Activated CD8-positive, alpha-beta T cell treated with anti-CD3 and anti-CD28 coated beads, Interleukin-2, amount 10 ng/mL, durations not matched to agents 7 days and 5 days (primary cell): ENCODE data around the gene PNKD. TPM values are rescaled to one million over a fixed set of nuclear protein-coding genes. Genes with fewer than 3 reads are reported as not detected.

Experiments
- ATAC-seq: fragments of 150-1000 bp; cut with Tn5 transposase; one replicate; pipeline ENCODE4 v1.10.0; 2021; ENCODE audit warnings: moderate library complexity
- CTCF ChIA-PET: fragments of 350-600 bp; sonication (Branson Sonifier 250); formaldehyde crosslinking; loops from one replicate; lab custom pipeline; 2021; ENCODE audit warnings: antibody characterized with exemption; lab: Charles Lee
- POLR2A ChIA-PET: fragments of 350-600 bp; sonication (Branson Sonifier 250); formaldehyde crosslinking; loops from one replicate; lab custom pipeline; 2021; ENCODE audit warnings: antibody characterized with exemption; lab: Charles Lee
- DNase-seq: peaks from one replicate; pipeline ENCODE4 v3.0.0-alpha.2; 2020
- H3K27ac Mint-ChIP-seq: one replicate; pipeline ENCODE4 v1.8.0; 2021; ENCODE audit warnings: mild to moderate bottlenecking, mixed read lengths
- H3K27me3 Mint-ChIP-seq: one replicate; pipeline ENCODE4 v1.8.0; 2021; ENCODE audit warnings: low read depth, mixed read lengths
- H3K36me3 Mint-ChIP-seq: one replicate; pipeline ENCODE4 v1.8.0; 2021; ENCODE audit warnings: low read depth, mixed read lengths
- H3K4me1 Mint-ChIP-seq: one replicate; pipeline ENCODE4 v1.8.0; 2021; ENCODE audit warnings: low read depth, mixed read lengths
- H3K4me3 Mint-ChIP-seq: one replicate; pipeline ENCODE4 v1.8.0; 2021; ENCODE audit warnings: mild to moderate bottlenecking, mixed read lengths
- H3K9me3 Mint-ChIP-seq: one replicate; pipeline ENCODE4 v1.8.0; 2022; ENCODE audit warnings: mixed read lengths; ENCODE audit not compliant: insufficient read depth
- total RNA-seq, 2 experiments: library from RNA; stranded (reverse); gene quantifications; one replicate each; pipeline ENCODE4 v1.2.3, GENCODE V29; 2021

PNKD gene
- total RNA-seq, 2 experiments from 2014 or later: 36.7 to 37.6 TPM

DNA sequence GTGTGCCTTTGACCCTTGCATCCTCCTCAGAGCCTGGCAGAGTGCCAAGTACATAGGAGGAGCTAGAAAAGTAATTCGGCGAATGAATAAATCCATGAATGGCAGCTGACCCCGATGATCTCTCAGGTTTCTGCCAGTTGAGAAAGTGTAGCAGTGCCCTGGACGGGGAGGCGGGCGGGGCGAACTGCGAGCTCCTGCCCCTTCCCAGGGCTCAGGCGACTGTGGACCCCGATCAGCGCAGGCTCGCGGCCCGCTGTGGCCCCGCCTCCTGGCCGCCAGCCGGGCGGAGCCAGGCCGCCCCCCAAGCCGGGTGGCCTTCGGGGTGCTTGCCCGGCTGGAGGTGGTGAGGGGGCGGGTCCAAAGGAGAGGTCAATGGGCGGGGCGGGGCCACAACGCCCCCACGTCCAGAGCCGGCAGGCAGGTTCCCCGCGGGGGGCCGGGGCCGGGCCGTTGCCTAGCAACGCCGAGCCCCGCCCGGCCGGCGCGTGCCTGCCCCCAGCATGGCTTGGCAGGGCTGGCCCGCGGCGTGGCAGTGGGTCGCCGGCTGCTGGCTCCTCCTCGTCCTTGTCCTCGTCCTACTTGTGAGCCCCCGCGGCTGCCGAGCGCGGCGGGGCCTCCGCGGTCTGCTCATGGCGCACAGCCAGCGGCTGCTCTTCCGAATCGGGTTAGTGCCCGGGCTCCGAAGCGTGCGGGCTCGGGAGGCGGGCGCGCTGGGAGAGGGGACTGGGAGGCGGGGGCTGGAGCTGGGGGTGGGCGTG is 52.6 kb downstream of the PNKD start:
- H3K9me3 Mint-ChIP-seq: no peaks in the 10 kb centered on the region
- H3K27ac Mint-ChIP-seq: no peak overlapping the region
- no peaks in the 10 kb centered on the region for H3K36me3 Mint-ChIP-seq
- ChIA-PET CTCF (interaction anchor here (2.2 to 2.4 kb wide), 2 partner anchors 21 to 33 kb away, joined by 6 to 12 read pairs; partner anchors contain the start of gene CATIP), POLR2A (no interaction called here)
- ATAC-seq: peak; percentile 82
- H3K4me3 Mint-ChIP-seq: peak overlapping the region; percentile 70
- peaks cover 23% of the 10 kb centered on the region for H3K4me1 Mint-ChIP-seq
- H3K27me3 Mint-ChIP-seq: peaks cover 14% of the 10 kb centered on the region
- peak; percentile 38 for DNase-seq

DNA sequence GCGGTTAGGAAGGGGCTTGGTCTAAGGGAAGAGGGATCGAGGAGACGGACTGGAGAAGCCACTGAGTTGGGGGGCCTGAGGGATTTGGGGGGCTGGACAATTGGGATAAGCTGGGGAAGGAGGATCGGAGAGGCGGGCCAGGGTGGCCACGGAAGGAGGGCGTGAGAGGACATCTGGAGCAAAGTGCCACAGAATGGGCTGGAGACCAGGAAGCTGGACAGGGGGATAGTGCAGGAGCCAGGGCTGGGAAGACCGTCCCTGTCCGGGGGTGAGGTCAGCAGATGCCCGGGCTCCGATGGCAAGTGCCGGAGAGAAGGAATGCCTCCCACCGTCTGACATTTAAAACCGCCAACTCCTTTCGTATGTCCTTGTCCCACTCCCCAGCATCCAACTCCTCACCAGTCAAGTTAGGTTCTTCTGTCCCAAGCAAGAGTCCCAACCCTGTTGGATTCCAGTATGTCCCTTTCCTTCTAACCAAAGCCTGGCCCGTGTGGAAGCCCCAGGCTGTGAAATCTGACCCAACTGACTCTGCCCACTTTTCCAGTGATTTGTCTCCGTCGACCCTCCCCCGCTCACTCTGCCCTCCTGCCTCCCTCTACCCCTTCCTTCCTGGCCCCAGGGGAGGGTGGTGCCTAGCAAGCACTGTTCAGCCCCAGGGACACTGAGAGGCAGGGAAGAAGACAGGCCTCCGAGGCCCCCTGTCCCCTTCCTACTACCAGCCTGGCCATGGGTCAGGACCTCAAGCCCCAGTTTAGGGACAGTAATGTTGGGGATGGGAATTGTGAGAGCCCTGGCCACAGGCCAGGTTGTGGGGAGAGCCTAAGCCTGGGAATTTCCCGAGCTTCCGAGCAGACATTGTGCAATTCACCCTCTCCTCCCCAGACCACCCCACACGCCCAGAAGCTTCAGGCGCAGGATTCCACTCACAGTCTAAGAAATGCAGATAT is 53.5 kb downstream of the PNKD start:
- no peak for DNase-seq
- Mint-ChIP-seq H3K9me3 (no peaks in the 10 kb centered on the region), H3K27me3 (peaks cover 14% of the 10 kb centered on the region), H3K4me1 (peaks cover 23% of the 10 kb centered on the region), H3K36me3 (no peaks in the 10 kb centered on the region), H3K4me3 (peak overlapping the region; percentile 70), H3K27ac (peak overlapping the region; percentile 3)
- POLR2A ChIA-PET: no interaction called here
- CTCF ChIA-PET: interaction anchor here (2.2 kb wide), 1 partner anchor 22 kb away, joined by 6 read pairs; no protein-coding TSS in a partner anchor
- no peak for ATAC-seq

DNA sequence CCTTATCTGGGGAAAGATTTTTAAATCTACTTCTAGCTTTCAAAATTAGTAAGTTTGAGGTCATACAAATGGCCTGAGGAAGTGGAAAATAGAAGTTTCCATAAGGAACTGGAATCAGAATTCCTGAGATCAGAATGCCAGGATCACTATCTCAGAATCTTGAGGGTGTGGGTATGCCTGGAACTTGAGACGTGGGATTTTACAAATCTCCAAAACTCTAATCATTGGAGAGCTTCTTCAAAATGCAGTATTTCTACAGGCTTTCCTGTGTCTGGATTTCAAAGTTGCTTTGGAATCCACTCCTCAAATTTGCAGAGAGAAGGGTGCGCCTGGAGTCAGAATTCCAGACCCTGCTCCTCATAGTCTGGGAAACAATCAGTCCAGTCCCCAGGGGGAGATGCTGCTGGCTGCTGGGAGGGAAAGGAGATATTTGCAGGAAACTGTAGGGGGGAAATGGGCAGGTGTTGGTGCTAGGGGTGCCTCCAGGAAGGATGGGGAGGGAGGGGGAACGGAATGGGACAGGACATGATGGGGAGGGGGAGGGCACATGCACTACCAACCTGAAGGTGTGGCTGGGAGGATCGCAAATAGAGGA is 55.3 kb downstream of the PNKD start:
- peaks cover 23% of the 10 kb centered on the region for H3K4me1 Mint-ChIP-seq
- H3K9me3 Mint-ChIP-seq: no peaks in the 10 kb centered on the region
- CTCF ChIA-PET: interaction anchor here (1.3 to 1.6 kb wide), 2 partner anchors 24 to 30 kb away, joined by 3 read pairs; no protein-coding TSS in a partner anchor
- POLR2A ChIA-PET: interaction anchor here (0.6 kb wide), 1 partner anchor 46 kb away, joined by 4 read pairs; no protein-coding TSS in a partner anchor
- no peaks in the 10 kb centered on the region for H3K36me3 Mint-ChIP-seq
- ATAC-seq (no peak), DNase-seq (no peak)
- H3K27ac Mint-ChIP-seq: no peak overlapping the region
- H3K4me3 Mint-ChIP-seq: no peak overlapping the region
- H3K27me3 Mint-ChIP-seq: peaks cover 14% of the 10 kb centered on the region

DNA sequence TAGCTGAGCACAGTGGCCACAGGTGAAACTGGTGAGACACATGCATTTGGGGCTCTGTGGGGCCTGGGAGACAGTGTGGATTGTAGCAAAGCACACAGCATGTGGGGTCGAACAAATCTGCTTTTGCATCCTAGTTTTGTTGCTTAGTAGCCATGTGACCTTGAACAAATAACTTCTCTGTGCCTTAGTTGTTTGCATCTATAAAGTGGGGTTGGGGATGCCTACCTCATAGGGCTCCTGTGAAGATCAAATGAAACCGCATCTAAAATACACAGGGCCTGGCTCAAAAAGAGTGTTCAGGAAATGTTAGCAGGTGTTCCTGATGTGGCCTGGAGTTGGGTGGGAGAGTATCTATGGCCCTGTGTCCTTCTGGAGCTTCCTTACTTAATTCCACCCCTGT is 56.0 kb downstream of the PNKD start:
- Mint-ChIP-seq H3K4me1 (peaks cover 17% of the 10 kb centered on the region), H3K4me3 (no peak overlapping the region), H3K27ac (no peak overlapping the region), H3K9me3 (no peaks in the 10 kb centered on the region), H3K36me3 (no peaks in the 10 kb centered on the region), H3K27me3 (peaks cover 14% of the 10 kb centered on the region)
- DNase-seq: no peak
- CTCF ChIA-PET: interaction anchor here (0.7 kb wide), 1 partner anchor 40 kb away, joined by 3 read pairs; no protein-coding TSS in a partner anchor
- no peak for ATAC-seq
- POLR2A ChIA-PET: no interaction called here

DNA sequence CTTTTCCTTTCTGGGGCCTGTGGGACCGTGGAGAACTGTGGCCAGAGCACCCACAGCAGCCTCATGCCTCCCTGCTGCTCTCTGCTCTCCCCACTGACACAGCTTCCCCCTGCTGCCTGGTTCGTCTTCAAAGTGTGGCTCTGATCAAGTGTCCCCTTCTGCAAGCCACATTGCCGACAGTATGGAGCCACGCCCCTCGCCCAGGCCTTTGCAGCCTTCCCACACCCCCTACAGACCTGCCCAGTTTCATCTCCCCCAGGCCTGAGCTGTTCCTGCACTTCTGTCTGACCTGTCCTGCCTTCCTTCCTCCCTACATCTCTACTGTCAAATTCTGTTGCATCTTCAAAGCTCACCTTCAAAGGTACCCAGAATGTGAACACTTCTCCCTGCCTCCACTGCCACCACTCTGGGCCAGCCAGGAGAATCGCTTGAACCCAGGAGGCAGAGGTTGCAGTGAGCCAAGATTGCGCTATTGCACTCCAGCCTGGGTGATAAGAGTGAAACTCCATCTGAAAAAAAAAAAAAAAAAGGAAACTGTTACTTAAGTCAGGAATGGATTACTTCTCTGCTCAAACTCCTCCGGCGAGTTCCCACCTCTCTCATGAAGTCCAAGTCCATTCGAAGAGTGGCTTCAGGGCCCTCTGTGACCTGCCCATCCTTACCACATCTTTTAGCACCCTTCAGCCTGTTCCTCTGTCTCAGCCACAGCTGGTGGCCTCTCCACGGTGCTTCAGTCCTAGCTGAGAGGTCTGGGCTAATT is 57.3 kb downstream of the PNKD start:
- no peak overlapping the region for H3K4me3 Mint-ChIP-seq
- ChIA-PET POLR2A (no interaction called here), CTCF (no interaction called here)
- peaks cover 14% of the 10 kb centered on the region for H3K27me3 Mint-ChIP-seq
- DNase-seq: no peak
- H3K4me1 Mint-ChIP-seq: peaks cover 12% of the 10 kb centered on the region
- no peak for ATAC-seq
- H3K27ac Mint-ChIP-seq: no peak overlapping the region
- H3K9me3 Mint-ChIP-seq: no peaks in the 10 kb centered on the region
- no peaks in the 10 kb centered on the region for H3K36me3 Mint-ChIP-seq

DNA sequence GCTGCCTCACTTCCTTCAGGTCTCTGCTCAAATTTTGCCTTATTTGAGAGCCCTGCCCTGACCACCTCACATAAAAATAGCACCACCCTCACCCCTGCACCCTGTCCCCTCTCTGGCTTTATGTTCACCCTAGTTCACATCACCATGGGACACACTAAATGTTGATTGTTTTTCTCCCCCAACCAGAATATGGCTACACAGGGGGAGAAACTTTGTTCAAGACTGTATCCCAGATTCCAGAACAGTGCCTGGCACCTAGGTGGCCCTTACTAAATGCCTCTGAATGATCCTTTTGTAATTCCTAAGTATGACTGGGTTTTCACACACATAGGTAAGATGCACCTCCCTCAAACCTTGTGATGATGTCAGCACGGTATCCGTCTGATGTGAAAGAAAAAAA is 58.0 kb downstream of the PNKD start:
- H3K27me3 Mint-ChIP-seq: peaks cover 14% of the 10 kb centered on the region
- peaks cover 11% of the 10 kb centered on the region for H3K4me1 Mint-ChIP-seq
- ATAC-seq (no peak), DNase-seq (no peak)
- H3K27ac Mint-ChIP-seq: no peak overlapping the region
- ChIA-PET POLR2A (no interaction called here), CTCF (no interaction called here)
- H3K9me3 Mint-ChIP-seq: no peaks in the 10 kb centered on the region
- H3K36me3 Mint-ChIP-seq: no peaks in the 10 kb centered on the region
- H3K4me3 Mint-ChIP-seq: no peak overlapping the region

DNA sequence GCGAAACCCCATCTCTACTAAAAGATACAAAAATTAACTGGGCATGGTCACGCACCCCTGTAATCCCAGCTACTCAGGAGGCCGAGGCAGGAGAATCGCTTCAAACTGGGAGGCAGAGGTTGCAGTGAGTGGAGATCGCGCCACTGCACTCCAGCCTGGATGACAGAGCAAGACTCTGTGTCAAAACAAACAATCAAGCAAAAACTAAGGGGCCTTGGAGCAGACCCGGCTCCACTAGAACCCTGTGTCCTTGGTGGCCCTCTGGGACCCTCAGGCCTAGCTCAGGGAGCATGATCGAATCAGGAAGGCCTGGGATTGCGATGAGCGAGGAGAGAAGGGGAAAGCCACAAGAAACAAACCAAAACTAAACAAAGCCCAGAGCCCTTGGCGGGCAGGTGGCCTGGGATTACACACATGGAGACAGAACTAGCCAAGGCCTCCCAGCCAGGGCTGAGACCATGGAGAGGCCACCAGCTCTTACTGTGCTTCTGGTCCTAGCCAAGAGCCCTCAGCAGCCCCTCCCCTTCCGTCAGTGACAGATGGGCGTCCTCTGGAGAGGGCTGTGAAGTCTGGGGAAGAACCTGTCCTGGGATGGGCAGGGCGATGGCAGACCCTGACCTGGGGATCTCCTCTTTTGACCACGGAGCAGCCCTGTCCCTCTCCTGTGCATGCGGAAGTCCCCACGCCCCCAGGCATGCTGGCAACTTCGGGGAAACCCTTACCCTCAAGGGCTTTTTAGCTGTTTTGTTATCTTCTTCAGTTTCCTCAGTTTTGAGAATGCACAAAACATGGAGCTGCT is 58.9 kb downstream of the PNKD start:
- POLR2A ChIA-PET: no interaction called here
- no peak overlapping the region for H3K4me3 Mint-ChIP-seq
- H3K9me3 Mint-ChIP-seq: no peaks in the 10 kb centered on the region
- DNase-seq (no peak), ATAC-seq (no peak)
- peaks cover 6% of the 10 kb centered on the region for H3K27me3 Mint-ChIP-seq
- CTCF ChIA-PET: no interaction called here
- no peak overlapping the region for H3K27ac Mint-ChIP-seq
- no peaks in the 10 kb centered on the region for H3K36me3 Mint-ChIP-seq
- H3K4me1 Mint-ChIP-seq: peaks cover 2% of the 10 kb centered on the region

DNA sequence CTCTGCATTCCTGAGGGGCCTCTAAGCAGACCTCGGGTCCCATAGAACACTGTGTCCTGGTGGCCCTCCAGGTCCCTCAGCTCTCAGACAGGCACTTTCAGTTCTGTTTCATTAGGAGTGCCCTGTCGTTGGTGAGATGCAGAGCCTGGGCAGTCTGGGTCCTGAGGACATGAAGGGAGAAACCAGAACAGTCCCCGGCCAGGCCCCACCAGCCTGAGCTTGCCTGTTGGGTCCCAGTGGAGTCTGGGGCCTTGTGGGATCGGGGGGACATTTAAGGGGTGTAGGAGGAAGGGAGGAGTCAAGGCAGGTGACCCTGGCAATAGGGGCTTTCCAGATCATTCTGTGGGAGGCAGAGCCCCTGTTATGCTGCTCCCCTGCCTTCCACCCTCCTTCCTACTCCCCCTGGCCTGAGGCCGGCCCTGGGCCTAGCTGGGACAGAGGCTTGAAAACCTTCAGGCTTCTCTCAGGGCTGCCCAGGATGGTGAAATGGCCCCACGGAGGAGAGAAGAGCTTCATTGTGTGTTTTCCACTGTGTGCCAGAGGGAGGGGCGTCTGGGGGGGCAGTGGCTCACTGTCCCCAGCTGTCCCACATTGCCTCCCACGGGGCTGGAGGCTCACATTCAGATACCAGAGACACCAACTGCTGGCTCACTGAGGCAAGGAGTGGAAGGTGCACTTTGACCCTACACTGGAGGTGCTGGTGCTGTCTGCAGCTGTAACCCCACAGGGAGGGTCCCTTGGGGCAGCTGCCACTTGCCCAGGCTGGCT is 59.7 kb downstream of the PNKD start:
- Mint-ChIP-seq H3K27ac (no peak overlapping the region), H3K9me3 (no peaks in the 10 kb centered on the region), H3K4me1 (peaks cover 2% of the 10 kb centered on the region), H3K4me3 (no peak overlapping the region), H3K27me3 (peaks cover 3% of the 10 kb centered on the region), H3K36me3 (no peaks in the 10 kb centered on the region)
- ATAC-seq (no peak), DNase-seq (no peak)
- ChIA-PET CTCF (no interaction called here), POLR2A (no interaction called here)

DNA sequence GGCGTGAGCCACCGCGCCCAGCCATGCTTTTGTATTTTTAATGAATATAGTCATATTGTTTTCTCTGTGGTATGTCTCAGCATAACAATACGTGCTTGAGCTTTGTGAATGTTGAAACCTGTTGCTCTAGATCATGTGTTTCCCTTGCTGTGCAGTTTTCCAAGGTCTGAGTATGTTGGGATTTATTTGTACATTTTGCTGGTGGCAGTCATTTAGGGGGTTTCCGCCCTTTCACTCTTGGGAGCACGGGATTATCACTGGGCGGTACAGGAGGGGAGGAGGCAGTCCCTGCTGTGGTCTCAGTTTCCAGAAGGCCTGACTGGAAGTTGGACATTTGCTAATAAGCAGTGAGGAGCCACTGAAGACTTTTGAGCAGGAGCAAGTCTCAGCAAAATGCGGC is 61.4 kb downstream of the PNKD start:
- no peaks in the 10 kb centered on the region for H3K36me3 Mint-ChIP-seq
- ATAC-seq (no peak), DNase-seq (no peak)
- H3K27ac Mint-ChIP-seq: no peak overlapping the region
- POLR2A ChIA-PET: no interaction called here
- CTCF ChIA-PET: no interaction called here
- no peak overlapping the region for H3K4me3 Mint-ChIP-seq
- H3K27me3 Mint-ChIP-seq: no peaks in the 10 kb centered on the region
- peaks cover 2% of the 10 kb centered on the region for H3K4me1 Mint-ChIP-seq
- H3K9me3 Mint-ChIP-seq: no peaks in the 10 kb centered on the region

DNA sequence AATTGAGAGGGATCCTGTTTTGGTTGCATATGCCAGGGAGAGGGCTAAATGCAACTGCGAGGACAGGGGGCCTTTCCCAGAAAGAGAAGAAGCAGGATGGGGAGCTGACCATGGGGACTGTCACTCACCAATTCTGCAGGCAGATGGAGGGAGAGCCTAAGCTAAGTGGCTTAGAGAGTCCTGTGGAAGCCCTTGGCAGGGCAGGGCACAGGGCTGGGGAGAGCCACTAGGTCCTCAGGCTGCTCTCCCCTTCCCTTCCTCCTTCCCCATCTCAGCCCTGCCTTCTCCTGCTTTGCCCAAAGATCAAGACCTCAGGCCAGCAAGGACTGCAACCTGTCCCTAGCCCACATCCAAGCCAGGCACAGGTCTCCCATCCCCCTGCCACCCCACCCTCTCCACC is 62.0 kb downstream of the PNKD start:
- Mint-ChIP-seq H3K27ac (no peak overlapping the region), H3K27me3 (no peaks in the 10 kb centered on the region), H3K9me3 (no peaks in the 10 kb centered on the region), H3K4me3 (no peak overlapping the region), H3K36me3 (no peaks in the 10 kb centered on the region), H3K4me1 (peaks cover 2% of the 10 kb centered on the region)
- no peak for ATAC-seq
- no peak for DNase-seq
- POLR2A ChIA-PET: no interaction called here
- CTCF ChIA-PET: no interaction called here
